ENCODE results near the gene CAB39.
A peak's percentile ranks its signal among the peaks of the same experiment; 100 is the strongest.

CAB39 gene

DNA sequence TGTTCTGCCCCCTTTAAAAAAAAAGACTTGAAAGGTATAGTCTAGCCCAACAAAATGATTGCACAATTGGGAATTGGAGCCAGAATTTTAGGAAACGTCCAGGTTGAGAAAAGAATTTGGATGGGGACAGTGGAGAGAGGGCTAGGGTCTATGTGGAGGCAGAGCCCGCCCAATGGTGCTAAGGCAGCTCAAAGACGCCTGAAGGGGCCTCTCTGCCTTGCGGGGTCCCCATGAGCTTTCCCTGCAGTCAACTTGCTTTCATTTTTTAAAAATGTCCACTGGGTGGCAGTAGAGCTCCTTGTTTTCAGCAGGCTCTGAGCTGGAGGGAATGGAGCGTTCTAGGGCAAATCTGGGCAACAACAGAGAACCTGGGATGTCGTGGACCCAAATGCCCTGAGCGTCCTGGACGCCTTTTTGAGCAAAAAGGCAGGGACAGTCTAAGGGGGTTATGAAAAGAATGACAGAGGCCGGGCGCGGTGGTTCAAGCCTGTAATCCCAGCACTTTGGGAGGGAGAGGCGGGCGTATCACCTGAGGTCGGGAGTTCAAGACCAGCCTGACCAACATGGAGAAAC is 111.8 kb downstream of the CAB39 start:
- Histone ChIP-seq H3K27ac (no peak overlapping the region), H3K4me3 (ENCODE audit: low read depth, low read length) (no peak overlapping the region), H3K36me3 (peaks cover 1% of the 10 kb centered on the region; the same call in 1 of the 2 replicates), H3K27me3 (ENCODE audit: insufficient read depth, low read depth, severe bottlenecking) (no peaks in the 10 kb centered on the region), H3K9me3 (ENCODE audit: severe bottlenecking) (no peaks in the 10 kb centered on the region)
- DNase-seq: peak; percentile 62
- TF ChIP-seq CTCF (IDR thresholded peaks at IDR 0.05; ENCODE audit: low read depth, low read length): peak; percentile 60

- Histone ChIP-seq H3K4me3 (ENCODE audit: low read depth, low read length) (no peak overlapping the region), H3K27me3 (ENCODE audit: insufficient read depth, low read depth, severe bottlenecking) (no peaks in the 10 kb centered on the region), H3K9me3 (ENCODE audit: severe bottlenecking) (peaks cover 4% of the 10 kb centered on the region), H3K36me3 (no peaks in the 10 kb centered on the region; the same call in 1 of the 2 replicates), H3K27ac (no peak overlapping the region)
- no peak for DNase-seq
- TF ChIP-seq CTCF (IDR thresholded peaks at IDR 0.05; ENCODE audit: low read depth, low read length): no peak
These were observed 112.7 kb downstream of the CAB39 start for GRCh38 chr2:230825354-230825753.

DNA sequence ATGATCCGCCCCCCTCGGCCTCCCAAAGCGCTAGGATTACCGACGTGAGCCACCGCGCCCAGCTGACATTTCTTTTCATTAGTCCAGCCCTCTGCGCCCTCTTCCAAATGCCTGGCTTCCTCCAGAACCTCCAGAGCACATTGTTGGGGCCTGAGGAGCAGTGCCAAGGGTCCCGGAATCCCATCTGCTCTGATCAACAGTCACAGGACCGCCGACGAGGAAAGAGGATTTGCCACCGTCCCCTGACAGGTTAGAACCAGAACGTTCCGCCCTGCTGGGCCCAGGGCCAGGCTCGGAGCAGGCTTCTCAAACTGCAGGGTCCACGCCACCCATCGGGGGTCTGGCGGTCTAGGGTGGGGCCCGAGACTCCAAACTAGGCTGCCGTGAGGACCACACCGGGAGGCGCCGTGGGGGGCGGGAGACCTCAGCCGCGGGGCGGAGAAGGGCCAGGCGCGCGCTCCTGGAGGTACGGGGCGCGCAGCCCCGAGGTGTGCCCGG is 115.2 kb downstream of the CAB39 start:
- Histone ChIP-seq H3K27me3 (ENCODE audit: insufficient read depth, low read depth, severe bottlenecking) (no peaks in the 10 kb centered on the region), H3K27ac (no peak overlapping the region), H3K36me3 (no peaks in the 10 kb centered on the region), H3K9me3 (ENCODE audit: severe bottlenecking) (peaks cover 4% of the 10 kb centered on the region), H3K4me3 (ENCODE audit: low read depth, low read length) (no peak overlapping the region)
- no peak for DNase-seq
- no peak for TF ChIP-seq CTCF (IDR thresholded peaks at IDR 0.05; ENCODE audit: low read depth, low read length)

GRCh38 chr2:230828272-230828961 is 115.8 kb downstream of the CAB39 start:
- TF ChIP-seq CTCF (IDR thresholded peaks at IDR 0.05; ENCODE audit: low read depth, low read length): no peak
- no peak for DNase-seq
- H3K36me3 ChIP-seq: no peaks in the 10 kb centered on the region
- no peak overlapping the region for H3K4me3 ChIP-seq (ENCODE audit: low read depth, low read length)
- H3K27ac ChIP-seq: no peak overlapping the region
- H3K27me3 ChIP-seq (ENCODE audit: insufficient read depth, low read depth, severe bottlenecking): no peaks in the 10 kb centered on the region
- peaks cover 4% of the 10 kb centered on the region for H3K9me3 ChIP-seq (ENCODE audit: severe bottlenecking)

DNA sequence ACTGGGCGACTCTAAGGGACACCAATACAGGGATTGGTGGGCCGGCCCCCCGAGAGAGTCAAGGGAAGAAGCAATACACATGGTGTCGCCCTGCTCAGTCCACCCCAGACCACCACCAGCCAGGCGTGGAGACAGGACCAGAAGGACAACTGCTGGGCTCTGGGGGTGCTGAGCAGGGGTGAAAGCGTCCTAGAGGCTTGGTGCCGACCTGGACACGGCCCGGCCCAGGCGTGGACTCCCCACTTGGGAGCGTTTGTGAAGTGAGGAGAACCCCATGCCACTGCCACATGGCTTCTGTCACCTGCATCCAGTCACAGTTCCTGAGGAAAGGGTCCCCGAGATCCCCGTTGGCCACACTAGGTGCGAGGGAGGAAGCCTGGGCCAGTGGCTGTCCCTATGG is 116.7 kb downstream of the CAB39 start:
- H3K9me3 ChIP-seq (ENCODE audit: severe bottlenecking): peaks cover 4% of the 10 kb centered on the region
- H3K4me3 ChIP-seq (ENCODE audit: low read depth, low read length): no peak overlapping the region
- no peaks in the 10 kb centered on the region for H3K36me3 ChIP-seq
- H3K27ac ChIP-seq: no peak overlapping the region
- no peak for DNase-seq
- no peak for TF ChIP-seq CTCF (IDR thresholded peaks at IDR 0.05; ENCODE audit: low read depth, low read length)
- no peaks in the 10 kb centered on the region for H3K27me3 ChIP-seq (ENCODE audit: insufficient read depth, low read depth, severe bottlenecking)

All from WERI-Rb-1 (cell line).